HL-60 (cell line): Measurements from ENCODE around the gene CASQ1.

Source experiments
- DNase-seq, 2 experiments: peaks; one replicate each; pipeline ENCODE4 v3.0.0-alpha.2; 2010 to 2020; ENCODE audit warnings: low read depth in 1 of 2, low spot score in 1 of 2
- H3K27ac ChIP-seq: fragments of 250-450 bp; sonication (Bioruptor Pico); replicated peaks from 2 replicates; pipeline ENCODE4 v1.5.1; 2020; ENCODE audit warnings: mild to moderate bottlenecking, moderate library complexity
- H3K27me3 ChIP-seq: fragments of 250-450 bp; sonication (Bioruptor Pico); 2 replicates; pipeline ENCODE4 v1.5.1; 2021; ENCODE audit warnings: mild to moderate bottlenecking, moderate library complexity; ENCODE audit not compliant: insufficient read depth, poor library complexity, severe bottlenecking
- H3K4me3 ChIP-seq: replicated peaks from 2 replicates; pipeline ENCODE4 v1.5.1; 2011; ENCODE audit warnings: mild to moderate bottlenecking, control low read depth, low read length; ENCODE audit not compliant: insufficient read depth
- GABPA ChIP-seq: IDR thresholded peaks from 2 replicates; pipeline ENCODE4 v1.6.1; 2012; ENCODE audit warnings: low read depth
- POLR2AphosphoS5 ChIP-seq: IDR thresholded peaks from 2 replicates; pipeline ENCODE4 v1.6.1; 2012; ENCODE audit warnings: low read depth
- SPI1 ChIP-seq: IDR thresholded peaks from 2 replicates; pipeline ENCODE4 v1.6.1; 2012; ENCODE audit warnings: low read depth, mild to moderate bottlenecking, borderline replicate concordance
- TF ChIP-seq, protein P1 (sequence below): IDR thresholded peaks from one replicate; pipeline ENCODE4 v1.5.1; 2011; ENCODE audit warnings: low read length, control low read depth, inconsistent platforms; ENCODE audit not compliant: insufficient read depth
- TF ChIP-seq, protein P2 (sequence below): IDR thresholded peaks from 2 replicates; pipeline ENCODE4 v1.6.1; 2012; ENCODE audit warnings: low read depth; ENCODE audit not compliant: insufficient replicate concordance

The CASQ1 gene

DNA sequence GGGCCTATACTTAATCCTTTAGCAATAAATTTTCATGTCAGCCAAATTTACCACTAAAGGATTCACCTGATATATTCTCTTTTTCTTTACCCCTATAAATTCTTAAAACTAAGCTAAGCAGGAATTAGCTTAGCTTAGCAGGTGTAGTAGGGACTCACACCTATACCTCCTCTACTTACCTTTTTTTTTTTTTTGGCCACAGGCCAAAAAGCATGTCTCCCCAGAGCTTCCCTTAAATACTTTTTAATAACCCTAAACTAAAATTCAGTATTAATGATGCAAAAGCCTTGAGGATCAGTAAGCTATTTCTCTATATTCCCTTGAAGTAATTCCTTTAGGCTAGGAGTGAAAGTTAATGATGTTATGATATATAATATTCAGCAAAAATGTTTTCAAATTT, 38.1 kb downstream of the CASQ1 start:
- TF ChIP-seq SPI1: no peak
- no peak for TF ChIP-seq GABPA
- TF ChIP-seq, protein P1, sequence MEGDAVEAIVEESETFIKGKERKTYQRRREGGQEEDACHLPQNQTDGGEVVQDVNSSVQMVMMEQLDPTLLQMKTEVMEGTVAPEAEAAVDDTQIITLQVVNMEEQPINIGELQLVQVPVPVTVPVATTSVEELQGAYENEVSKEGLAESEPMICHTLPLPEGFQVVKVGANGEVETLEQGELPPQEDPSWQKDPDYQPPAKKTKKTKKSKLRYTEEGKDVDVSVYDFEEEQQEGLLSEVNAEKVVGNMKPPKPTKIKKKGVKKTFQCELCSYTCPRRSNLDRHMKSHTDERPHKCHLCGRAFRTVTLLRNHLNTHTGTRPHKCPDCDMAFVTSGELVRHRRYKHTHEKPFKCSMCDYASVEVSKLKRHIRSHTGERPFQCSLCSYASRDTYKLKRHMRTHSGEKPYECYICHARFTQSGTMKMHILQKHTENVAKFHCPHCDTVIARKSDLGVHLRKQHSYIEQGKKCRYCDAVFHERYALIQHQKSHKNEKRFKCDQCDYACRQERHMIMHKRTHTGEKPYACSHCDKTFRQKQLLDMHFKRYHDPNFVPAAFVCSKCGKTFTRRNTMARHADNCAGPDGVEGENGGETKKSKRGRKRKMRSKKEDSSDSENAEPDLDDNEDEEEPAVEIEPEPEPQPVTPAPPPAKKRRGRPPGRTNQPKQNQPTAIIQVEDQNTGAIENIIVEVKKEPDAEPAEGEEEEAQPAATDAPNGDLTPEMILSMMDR: no peak
- TF ChIP-seq, protein P2, sequence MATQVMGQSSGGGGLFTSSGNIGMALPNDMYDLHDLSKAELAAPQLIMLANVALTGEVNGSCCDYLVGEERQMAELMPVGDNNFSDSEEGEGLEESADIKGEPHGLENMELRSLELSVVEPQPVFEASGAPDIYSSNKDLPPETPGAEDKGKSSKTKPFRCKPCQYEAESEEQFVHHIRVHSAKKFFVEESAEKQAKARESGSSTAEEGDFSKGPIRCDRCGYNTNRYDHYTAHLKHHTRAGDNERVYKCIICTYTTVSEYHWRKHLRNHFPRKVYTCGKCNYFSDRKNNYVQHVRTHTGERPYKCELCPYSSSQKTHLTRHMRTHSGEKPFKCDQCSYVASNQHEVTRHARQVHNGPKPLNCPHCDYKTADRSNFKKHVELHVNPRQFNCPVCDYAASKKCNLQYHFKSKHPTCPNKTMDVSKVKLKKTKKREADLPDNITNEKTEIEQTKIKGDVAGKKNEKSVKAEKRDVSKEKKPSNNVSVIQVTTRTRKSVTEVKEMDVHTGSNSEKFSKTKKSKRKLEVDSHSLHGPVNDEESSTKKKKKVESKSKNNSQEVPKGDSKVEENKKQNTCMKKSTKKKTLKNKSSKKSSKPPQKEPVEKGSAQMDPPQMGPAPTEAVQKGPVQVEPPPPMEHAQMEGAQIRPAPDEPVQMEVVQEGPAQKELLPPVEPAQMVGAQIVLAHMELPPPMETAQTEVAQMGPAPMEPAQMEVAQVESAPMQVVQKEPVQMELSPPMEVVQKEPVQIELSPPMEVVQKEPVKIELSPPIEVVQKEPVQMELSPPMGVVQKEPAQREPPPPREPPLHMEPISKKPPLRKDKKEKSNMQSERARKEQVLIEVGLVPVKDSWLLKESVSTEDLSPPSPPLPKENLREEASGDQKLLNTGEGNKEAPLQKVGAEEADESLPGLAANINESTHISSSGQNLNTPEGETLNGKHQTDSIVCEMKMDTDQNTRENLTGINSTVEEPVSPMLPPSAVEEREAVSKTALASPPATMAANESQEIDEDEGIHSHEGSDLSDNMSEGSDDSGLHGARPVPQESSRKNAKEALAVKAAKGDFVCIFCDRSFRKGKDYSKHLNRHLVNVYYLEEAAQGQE: no peak
- no peak for TF ChIP-seq POLR2AphosphoS5
- no peak overlapping the region for H3K27ac ChIP-seq
- no peak for DNase-seq
- no peaks in the 10 kb centered on the region for H3K27me3 ChIP-seq
- H3K4me3 ChIP-seq: no peak overlapping the region

DNA sequence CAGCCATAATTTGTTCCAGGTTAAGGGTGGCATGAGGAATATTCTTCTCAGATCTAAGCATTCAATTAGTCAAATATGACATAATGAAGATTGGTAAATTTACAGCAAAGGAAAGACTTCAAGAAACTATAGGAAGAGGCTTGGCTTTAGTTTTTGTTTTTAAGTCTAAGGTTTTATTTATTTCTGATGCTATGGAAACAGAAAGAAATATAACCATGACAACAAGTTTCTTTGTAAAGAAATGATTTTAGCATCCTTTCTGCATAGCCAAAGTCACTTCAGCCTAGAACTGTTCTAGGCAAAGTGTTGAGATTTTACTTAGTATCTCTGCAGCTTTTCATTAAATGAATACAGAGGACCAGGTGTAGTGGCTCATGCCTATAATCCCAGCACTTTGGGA, 42.5 kb downstream of the CASQ1 start:
- DNase-seq: no peak
- H3K27me3 ChIP-seq: no peaks in the 10 kb centered on the region
- H3K27ac ChIP-seq: no peak overlapping the region
- no peak overlapping the region for H3K4me3 ChIP-seq
- TF ChIP-seq GABPA: no peak
- no peak for TF ChIP-seq POLR2AphosphoS5
- TF ChIP-seq, protein P1: no peak
- TF ChIP-seq, protein P2: no peak
- TF ChIP-seq SPI1: no peak

DNA sequence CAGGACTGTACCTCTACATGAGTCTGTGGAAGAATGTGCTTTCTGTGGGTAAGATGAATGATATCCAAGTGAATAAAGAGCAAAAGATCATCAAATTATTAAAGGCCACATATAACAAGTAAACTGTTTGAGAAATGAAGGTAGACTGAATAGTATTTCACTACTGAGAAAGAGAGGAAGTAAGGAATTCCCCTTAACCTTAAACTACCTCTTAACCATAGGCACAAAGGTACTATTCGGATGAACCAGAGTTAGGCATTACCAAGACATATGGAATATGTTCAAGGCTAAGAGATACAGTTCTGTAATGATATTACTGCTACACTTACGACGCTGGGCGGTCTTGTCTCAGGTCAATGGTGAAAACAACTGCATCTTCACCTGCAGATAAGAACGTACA, 46.4 kb downstream of the CASQ1 start:
- no peak for TF ChIP-seq GABPA
- TF ChIP-seq, protein P2: no peak
- TF ChIP-seq POLR2AphosphoS5: no peak
- TF ChIP-seq, protein P1: no peak
- TF ChIP-seq SPI1: no peak
- no peak overlapping the region for H3K4me3 ChIP-seq
- no peaks in the 10 kb centered on the region for H3K27me3 ChIP-seq
- H3K27ac ChIP-seq: no peak overlapping the region
- DNase-seq: no peak
